HG02763 (cell line): ENCODE results near the gene SBNO2.

Experiments
- ATAC-seq: cut with Tn5 transposase; IDR thresholded peaks from one replicate; pipeline ENCODE4 v1.9.1; 2021; ENCODE audit warnings: mild to moderate bottlenecking, moderate library complexity; ENCODE audit not compliant: unreplicated experiment

SBNO2 gene, protein sequence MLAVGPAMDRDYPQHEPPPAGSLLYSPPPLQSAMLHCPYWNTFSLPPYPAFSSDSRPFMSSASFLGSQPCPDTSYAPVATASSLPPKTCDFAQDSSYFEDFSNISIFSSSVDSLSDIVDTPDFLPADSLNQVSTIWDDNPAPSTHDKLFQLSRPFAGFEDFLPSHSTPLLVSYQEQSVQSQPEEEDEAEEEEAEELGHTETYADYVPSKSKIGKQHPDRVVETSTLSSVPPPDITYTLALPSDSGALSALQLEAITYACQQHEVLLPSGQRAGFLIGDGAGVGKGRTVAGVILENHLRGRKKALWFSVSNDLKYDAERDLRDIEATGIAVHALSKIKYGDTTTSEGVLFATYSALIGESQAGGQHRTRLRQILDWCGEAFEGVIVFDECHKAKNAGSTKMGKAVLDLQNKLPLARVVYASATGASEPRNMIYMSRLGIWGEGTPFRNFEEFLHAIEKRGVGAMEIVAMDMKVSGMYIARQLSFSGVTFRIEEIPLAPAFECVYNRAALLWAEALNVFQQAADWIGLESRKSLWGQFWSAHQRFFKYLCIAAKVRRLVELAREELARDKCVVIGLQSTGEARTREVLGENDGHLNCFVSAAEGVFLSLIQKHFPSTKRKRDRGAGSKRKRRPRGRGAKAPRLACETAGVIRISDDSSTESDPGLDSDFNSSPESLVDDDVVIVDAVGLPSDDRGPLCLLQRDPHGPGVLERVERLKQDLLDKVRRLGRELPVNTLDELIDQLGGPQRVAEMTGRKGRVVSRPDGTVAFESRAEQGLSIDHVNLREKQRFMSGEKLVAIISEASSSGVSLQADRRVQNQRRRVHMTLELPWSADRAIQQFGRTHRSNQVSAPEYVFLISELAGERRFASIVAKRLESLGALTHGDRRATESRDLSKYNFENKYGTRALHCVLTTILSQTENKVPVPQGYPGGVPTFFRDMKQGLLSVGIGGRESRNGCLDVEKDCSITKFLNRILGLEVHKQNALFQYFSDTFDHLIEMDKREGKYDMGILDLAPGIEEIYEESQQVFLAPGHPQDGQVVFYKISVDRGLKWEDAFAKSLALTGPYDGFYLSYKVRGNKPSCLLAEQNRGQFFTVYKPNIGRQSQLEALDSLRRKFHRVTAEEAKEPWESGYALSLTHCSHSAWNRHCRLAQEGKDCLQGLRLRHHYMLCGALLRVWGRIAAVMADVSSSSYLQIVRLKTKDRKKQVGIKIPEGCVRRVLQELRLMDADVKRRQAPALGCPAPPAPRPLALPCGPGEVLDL (N-terminal part only)

DNA sequence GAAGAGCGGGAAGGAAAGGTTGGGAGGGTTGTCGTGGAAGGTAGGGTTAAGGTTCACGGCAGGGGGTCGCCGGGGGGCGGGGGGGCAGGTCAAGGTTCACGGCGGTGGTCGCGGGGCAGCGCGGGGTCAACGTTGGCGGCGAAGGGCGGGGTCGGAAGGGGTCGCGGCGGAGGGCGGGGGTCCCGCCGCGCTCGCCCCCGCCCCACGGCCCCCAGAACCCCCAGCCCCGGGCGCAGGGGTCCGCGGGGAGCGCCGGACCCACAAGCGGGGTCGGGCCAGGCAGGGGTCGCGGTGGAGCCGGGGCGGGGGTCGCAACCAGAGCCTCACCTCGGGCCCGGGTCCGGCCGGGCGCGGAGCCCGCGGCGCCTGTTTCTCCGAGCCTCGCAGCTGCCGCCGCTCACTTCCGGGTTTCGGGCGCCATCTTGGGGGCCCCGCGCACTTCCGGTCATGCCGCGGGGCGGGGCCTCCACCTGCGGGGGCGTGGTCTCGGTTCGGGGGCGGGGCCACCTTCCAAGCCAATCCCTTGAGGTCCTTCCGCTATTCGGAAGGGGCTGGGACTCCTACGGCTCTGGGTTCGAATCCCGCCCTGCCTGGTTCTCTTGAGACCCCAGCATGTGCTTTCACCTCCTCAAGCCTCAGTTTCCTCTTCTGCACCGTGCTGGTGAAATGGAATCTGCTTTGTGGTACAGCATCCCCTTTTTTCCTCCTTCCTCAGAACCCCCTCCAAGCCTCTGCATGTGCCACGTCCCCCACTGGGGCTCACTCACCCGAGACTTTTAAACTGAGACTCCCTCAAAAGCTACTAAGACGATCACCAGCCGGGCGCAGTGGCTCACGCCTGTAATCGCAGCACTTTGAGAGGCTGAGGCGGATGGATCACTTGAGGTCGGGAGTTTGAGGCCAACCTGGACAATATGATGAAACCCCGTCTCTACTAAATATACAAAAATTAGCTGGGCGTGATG lies at the start of gene SBNO2:
TSS of gene SBNO2 (minus strand) at position 424 of the 965 bp plus-strand sequence. CDS start 19,992 bp downstream, outside the sequence.
- ATAC-seq, result no peak

DNA sequence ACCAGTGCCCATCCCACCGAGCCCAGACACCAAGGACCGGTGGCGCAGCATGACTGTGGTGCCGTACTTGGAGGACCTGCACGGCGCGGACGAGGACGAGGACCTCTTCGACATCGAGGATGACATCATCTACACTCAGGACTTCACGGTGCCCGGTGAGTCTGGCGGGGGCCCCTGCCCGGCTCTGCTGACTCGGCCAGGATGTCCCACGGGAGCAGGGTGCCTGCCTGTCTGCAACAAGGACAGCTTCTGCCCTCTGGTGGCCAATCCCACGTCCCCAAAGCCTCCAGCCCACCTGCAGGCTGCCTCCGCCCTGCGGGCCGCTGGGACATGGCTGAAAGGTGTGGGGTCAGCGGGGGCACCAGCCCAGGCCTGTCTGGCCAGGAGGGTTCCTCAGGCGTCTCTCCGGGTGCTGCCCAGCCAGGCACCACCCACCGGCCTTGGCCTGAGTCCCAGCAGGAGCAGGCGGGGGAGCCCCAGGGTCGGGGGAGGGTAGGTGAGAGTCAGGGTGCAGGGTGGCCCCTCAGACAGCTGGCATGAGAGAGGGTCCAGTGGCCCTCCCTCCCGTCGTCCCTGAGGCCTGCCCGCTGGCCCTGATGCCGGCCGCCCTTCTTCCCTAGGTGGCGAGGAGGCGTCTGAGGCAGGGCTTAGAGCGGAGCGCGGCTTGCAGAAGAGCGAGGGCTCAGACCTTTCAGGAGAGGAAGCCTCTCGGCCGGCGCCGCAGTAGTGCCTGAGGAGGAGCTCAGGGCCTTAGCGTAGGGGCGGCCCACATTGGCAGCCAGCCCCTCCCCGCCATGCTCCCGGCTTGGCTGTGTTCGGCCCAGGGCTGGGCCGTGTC lies 49.2 kb upstream of the SBNO2 start:
- ATAC-seq, result no peak

DNA sequence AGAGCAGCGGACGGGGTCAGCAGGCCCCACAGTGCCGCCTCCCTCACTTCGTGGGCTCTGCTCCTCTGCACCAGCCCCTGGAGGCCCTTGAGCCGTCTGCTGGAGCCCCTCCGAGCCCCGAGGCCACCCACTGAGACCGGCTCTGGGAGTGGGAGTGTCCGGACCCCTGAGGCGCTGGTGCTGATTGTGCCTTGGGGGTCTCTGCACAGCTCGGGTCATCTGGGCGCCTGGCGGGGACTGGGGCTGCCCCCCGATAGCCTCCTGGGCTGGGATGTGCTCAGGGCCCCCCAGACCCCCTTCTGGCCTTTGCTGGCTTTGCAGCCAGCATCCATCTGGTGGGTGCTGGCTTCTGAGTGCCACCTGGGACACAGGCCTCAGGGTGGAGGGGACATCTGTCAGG lies 48.3 kb upstream of the SBNO2 start:
- ATAC-seq, result no peak

DNA sequence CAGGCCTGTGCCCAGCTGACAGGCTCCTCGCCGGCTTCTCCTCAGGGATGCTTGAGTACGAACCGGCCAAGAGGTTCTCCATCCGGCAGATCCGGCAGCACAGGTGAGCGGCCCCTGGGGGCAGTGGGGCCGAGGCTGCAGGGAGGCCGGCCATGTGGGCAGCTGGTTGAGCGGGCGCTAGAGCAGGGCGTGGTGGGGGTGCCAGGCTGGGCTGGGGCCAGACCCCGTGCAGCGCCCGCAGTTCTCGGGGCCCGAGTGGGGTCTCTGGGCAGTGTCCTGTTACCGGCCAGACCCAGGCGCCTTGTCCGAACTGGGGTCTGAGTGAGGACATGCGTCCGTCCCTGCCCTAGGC lies 47.8 kb upstream of the SBNO2 start:
- ATAC-seq, result no peak

DNA sequence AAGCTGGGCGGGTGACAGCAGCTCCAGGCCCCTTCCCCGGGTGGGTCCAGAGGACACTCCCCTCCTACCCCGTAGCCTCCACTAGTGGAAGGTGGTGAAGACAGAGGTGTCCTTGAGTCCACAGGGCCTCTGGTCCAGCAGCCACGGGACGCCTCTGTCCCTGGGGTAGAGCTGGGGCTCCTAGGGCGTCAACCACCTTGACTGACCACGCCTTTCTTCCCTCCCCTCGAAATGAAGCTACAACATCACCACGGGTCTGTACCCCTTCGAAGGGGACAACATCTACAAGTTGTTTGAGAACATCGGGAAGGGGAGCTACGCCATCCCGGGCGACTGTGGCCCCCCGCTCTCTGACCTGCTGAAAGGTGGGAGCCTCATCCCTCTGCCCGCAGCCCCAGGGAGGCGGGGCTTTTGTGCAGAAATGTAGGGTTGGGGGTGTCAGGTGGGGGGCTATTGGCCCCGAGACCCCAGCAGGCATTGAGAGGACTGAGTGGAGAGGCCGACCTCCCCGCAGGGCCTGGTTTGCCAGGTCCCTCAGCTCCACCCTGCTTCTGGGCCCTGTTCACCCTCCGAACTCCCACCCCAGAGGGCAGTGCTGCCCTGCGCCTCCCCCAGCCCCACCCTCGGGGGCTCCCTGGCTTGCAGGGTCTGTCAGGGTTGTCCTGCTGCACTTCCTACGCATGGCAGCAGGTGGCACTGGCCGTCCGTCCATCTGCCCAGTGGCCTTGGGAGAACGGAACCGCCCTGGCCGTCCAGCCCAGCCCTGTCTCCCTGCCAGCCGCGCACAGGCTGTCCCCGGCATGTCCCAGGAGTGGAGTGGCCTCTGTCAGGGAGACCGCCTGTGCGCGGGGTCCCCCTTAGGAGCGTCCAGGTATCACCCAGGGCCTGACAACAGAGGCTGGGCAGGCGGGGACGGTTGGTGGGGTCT lies 47.2 kb upstream of the SBNO2 start:
- ATAC-seq, result no peak

DNA sequence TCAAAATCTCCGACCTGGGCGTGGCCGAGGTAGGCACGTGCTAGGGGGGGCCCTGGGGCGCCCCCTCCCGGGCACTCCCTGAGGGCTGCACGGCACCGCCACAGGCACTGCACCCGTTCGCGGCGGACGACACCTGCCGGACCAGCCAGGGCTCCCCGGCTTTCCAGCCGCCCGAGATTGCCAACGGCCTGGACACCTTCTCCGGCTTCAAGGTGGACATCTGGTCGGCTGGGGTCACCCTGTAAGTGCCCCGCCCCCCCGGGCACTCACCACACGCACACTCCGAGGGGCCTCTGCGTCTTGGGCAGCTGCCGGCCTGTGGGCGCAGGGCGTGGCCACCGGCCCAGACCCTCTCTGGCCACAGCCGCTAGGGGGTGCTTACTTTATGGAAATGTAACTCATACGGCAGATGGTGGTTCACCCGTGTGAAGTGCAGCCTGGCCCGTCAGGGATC lies 46.4 kb upstream of the SBNO2 start:
- ATAC-seq, result no peak

DNA sequence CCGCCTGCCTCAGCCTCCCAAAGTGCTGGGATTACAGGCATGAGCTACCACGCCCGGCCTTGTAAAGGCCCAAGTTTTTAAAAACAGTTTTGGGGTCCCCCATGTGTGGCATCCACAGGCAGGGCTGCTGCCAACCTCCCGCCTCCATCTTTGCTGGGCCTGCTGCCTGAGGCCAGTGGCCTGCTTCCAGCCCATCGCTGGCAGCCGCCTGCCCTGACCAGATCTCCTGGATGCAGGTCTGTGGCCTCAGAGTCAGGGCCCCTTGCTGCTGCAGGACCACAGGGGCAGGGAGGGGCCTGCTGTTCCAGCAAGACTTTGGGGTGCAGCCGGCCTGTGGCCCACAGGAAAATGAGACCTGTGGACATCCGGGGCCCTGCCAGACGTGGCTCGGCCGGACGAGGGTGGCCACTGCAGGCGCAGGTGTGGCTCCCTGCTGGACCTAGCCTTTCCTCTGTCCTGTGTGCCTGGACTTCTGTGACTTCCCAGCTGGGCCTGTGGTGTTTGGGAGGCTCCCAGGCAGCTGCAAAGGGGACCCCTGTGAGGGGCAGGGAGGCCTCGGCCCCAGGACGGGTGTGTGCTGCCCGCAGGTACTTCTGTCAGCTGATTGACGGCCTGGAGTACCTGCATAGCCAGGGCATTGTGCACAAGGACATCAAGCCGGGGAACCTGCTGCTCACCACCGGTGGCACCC lies 45.9 kb upstream of the SBNO2 start:
- no peak for ATAC-seq

DNA sequence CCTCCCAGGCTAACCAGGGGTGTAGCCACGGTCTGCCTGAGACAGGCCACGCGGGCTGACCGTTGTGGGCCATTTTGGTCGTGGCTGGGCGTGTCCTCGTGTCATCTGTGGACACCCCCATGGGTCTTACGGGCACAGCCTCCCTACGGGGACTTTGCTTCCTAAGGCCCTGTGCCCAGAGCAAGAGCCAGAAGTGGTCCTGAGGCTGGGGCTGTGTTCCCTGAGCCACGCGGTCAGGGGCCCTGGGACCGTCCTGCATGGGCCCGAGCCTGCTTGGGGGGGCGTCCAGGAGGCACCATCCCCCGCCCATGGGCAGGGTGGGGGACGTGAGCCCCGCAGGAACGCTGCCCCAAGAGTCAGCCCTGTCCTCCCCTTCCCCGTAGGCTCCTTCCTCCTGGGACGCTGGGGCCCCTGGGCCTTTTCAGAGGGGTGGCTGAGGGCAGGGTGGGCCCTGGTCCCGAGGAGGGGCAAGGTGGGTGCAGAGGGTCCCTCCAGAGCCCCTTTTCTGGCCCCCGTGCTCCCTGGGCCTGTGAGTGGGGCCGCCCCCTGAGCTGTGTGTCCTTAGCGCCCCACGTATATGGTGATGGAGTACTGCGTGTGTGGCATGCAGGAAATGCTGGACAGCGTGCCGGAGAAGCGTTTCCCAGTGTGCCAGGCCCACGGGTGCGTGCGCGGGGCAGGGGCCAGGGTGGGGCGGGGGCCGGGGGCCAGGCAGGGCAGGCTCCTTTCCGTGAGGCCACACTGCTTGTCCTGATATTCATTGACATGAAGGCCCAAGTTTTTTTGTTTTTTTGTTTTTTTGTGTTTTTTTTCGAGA lies 44.9 kb upstream of the SBNO2 start:
- ATAC-seq, result no peak

DNA sequence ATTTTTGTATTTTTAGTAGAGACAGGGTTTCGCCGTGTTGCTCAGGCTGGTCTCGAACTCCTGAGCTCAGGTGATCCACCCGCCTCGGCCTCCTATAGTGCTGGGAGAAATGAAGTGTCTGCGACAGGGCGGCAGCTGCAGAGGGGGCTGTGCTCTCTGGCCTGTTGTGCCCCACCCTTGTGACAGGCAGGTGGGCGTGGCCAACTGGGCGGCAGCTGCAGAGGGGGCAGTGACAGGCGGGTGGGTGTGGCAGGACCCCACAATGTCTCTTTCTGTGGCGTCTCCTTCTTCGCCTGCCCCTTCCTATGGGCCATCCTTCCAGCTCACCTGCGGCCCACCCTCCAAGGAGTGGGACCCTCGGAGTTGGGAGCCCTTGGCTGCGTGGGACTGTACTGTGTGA lies 43.3 kb upstream of the SBNO2 start:
- ATAC-seq, result no peak

DNA sequence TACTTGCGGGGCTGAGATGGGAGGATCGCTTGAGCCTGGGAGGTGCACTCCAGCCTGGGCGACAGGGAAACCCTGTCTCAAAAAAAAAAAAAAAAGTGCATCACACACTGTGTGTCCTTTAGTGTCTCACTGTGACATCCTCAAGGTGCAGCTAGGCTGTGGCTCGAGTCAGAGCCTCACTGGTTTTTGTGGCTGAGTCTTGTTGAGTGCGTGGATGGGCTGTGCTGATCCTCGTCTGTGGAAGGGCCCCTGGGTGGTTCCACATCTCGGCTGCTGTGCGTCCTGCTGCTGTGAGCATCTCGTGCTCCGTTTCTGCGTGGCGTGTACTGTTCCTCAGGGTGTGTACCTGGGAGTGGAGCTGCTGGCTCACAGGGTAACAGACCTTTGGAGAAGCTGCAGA lies 42.7 kb upstream of the SBNO2 start:
- no peak for ATAC-seq

DNA sequence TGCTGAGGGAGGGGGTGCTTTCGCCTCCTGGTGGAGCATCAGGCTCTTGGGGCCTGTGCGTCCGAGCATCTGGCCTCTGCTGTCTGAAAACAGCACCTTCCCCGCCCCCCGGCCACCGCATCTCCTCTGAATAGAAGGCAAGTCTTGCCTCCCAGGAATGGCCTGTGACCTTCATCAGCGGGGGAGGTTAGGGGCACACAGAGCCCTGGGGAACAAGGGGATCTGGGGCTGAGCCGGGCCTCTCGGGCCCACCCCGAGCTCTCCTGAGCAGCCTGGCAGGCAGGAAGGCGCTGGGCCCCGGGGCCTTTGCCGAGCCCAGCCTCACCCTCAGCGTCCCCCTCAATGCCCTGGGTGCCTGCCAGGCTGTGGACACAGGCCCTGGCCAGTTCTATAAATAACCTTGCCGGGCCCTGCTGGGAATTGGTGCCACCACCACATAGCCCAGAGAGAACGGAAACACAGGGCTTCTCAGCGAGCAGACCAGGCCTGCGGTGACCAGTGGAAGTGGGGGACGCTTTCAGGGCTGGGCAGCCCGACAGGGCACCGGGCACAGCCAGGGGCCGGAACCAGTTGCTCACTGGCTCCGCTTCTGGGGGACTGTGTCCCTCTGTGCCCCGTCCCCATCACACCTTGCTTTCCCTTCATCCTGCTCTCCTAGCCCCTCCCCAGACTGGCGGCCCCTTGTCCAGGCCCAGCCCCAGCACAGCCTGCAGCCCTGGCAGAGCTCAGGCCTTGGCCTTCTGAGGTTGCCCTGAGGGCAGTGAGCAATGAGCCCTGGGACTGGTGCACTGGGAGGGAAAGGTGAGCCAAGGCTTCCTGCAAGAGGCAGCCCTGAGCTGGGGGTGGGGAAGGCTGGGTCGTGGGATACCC lies 41.0 kb upstream of the SBNO2 start:
- no peak for ATAC-seq

DNA sequence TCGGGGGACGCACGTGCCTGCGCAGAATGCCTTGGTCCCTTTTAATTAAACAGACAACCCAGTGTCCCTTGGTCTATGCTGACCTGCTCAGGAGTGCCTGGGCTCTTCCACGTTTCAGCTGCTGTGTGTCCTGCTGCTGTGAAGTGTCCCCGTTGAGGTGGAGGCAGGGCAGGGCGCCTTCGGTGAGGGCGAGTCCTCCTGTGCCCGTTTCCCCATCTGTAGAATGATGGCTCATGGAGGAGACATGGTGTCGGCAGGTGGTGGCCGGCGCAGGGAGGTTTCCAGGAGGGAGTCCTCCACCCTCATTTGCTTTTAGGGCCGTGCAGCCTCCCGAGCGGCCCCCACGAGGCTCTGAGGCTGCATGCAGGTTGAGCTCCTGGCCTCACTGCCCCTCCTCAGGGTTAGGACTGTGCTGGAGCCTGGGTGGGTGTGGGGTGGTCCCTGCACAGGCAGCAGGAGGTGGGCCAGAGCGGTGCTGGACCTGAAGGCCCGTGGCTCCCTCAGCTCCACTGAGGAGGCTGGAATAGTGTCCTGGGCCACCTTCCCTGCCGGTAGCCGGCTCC lies 40.3 kb upstream of the SBNO2 start:
- ATAC-seq, result no peak

DNA sequence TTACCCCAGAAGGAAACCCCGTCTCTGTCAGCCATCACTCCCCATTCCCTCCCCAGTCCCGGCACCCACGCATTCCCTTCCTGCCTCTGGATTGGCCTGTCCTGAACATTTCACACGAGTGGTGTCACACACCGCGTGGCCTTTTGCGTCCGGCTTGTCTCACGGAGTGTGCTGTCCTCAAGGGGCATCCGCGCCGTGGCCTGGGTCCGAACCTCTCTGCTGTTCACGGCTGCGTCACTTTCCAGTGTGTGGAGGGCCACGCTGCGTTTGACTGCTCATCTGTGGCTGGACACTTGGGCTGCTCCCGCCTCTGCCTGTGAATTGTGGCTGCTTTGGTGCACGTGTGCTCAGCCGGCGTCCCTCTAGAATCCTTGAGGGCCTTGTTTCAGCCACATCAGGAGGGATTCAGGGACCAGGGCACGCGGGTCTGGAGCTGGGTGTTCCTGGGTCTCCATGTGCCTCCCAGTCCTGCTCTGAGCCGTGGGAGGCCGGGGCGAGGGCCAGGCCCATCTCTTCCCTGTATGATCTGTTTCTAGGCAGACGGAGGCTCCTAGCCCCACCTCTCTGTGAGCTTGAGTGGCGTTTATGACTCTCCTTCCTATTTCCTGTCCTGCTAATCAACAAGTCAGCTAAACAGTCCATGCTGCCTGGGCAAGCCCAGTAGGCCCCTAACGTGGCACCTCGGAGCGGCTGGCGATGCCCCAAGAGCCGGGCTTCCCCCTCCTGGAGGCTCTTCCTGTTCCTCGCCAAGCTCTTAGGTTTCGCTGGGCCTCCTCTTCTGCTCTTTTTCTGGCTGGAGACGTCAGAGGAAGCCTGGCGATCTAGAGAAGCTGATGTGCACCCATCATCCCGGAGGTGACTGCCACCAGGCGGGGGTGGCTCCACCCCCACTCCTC lies 39.6 kb upstream of the SBNO2 start:
- ATAC-seq, result no peak

DNA sequence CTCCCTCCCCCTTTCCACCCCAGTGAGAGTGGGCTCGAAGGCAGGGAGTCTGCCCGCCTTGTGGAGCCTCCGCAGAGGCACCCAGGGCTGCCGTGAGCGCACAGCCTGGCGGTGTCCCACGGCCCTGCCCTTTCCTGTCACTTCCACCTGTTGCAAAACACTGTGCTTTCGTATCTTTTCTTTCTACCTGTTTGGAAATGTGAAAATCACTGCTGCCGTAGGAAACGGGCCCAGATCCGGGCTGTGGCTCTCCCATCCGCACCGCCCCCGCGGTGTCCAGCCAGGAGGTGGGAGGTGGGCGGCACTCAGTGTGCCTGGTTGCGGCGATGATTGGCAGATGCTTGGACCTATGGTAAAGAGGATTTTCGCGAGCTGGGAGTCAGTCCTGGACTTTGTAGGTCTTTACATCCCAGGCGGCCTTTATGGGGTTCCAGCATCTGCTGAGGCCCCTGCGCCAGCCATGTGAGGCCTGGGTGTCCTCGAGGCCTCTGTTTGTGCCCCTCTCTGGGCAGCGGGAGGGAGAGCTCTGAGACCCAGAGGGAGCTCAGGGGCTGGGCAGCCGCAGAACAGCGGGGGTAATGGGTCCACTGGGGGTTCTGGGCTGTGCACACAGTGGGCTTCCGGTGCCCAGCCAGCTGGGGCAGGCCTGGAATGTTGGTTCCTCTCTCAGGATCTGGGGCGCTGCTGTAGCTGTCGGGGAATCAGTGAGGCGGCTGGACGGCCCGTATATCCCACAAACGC lies 37.6 kb upstream of the SBNO2 start:
- ATAC-seq, result no peak
